H1 (cell line): ENCODE results near the gene MBD3. TPM values are rescaled to one million over a fixed set of nuclear protein-coding genes. Genes with fewer than 3 reads are reported as not detected.

ENCODE experiments used
- CTCF ChIA-PET: fragments of 300-600 bp; sonication (Branson Sonifier 250); formaldehyde crosslinking; loops from one replicate; lab custom pipeline; 2021; ENCODE audit not compliant: partially characterized antibody; lab: Charles Lee
- POLR2A ChIA-PET: fragments of 300-600 bp; sonication (Branson Sonifier 250); formaldehyde crosslinking; loops from one replicate; lab custom pipeline; 2021; ENCODE audit warnings: inconsistent platforms; ENCODE audit not compliant: partially characterized antibody; lab: Charles Lee
- DNase-seq, 2 experiments: peaks; one replicate each; pipeline versions ENCODE4 v3.0.0 to v3.0.0-alpha.2; 2010 to 2022; ENCODE audit warnings: low spot score in 2 of 2, low read depth in 1 of 2, mixed read lengths in 1 of 2
- FAIRE-seq: peaks from 2 replicates; lab custom pipeline; 2011; peaks lifted over from hg19 to GRCh38; lab: Jason Lieb, UNC
- H2AFZ ChIP-seq: 2 replicates; pipeline ENCODE4 v1.8.1; 2012; ENCODE audit warnings: low read length, inconsistent platforms
- H2AK5ac ChIP-seq: 2 replicates; pipeline ENCODE4 v1.6.1; 2013; ENCODE audit warnings: low read depth, low read length
- H2BK120ac ChIP-seq: replicated peaks from 2 replicates; pipeline ENCODE3; 2013; ENCODE audit warnings: low read depth, low read length, inconsistent platforms
- H2BK12ac ChIP-seq: 2 replicates; pipeline ENCODE4 v1.6.1; 2013; ENCODE audit warnings: low read depth, low read length
- H2BK15ac ChIP-seq: 2 replicates; pipeline ENCODE4 v1.6.1; 2013; ENCODE audit warnings: low read length
- H2BK20ac ChIP-seq: 2 replicates; pipeline ENCODE4 v1.6.1; 2013; ENCODE audit warnings: low read length
- H2BK5ac ChIP-seq: 2 replicates; pipeline ENCODE4 v1.6.1; 2013; ENCODE audit warnings: low read depth, low read length
- H3K14ac ChIP-seq: 2 replicates; pipeline ENCODE4 v1.6.1; 2013; ENCODE audit warnings: inconsistent platforms; ENCODE audit not compliant: insufficient read length
- H3K18ac ChIP-seq: 2 replicates; pipeline ENCODE4 v1.6.1; 2013; ENCODE audit warnings: low read length; ENCODE audit errors: extremely low read depth
- H3K23ac ChIP-seq: 2 replicates; pipeline ENCODE4 v1.6.1; 2013; ENCODE audit warnings: inconsistent platforms; ENCODE audit not compliant: insufficient read length
- H3K23me2 ChIP-seq: 2 replicates; pipeline ENCODE4 v1.6.1; 2013; ENCODE audit warnings: low read depth, low read length
- H3K27ac ChIP-seq: 2 replicates; pipeline ENCODE4 v1.6.1; 2011; ENCODE audit warnings: low read depth, low read length, inconsistent platforms
- H3K27me3 ChIP-seq, 4 experiments: replicated peaks in 1 of 4; 1 replicate in 1 of 4; 2 replicates in 3 of 4; pipeline versions ENCODE4 v1.6.1 to v1.8.1; 2011 to 2013; ENCODE audit warnings: low read length in 3 of 4, mild to moderate bottlenecking in 3 of 4, inconsistent platforms in 2 of 4, mixed read lengths in 2 of 4, moderate library complexity in 1 of 4; ENCODE audit not compliant: control insufficient read depth in 3 of 4, insufficient read depth in 3 of 4; ENCODE audit errors: extremely low read depth in 1 of 4
- H3K36me3 ChIP-seq, 4 experiments: 2 replicates each; pipeline versions ENCODE4 v1.6.1 to v1.8.1; 2011 to 2013; ENCODE audit warnings: mild to moderate bottlenecking in 4 of 4, low read length in 3 of 4, moderate library complexity in 2 of 4, control low read depth in 1 of 4, inconsistent platforms in 1 of 4; ENCODE audit not compliant: insufficient read depth in 4 of 4, control insufficient read depth in 2 of 4
- H3K4ac ChIP-seq: replicated peaks from 2 replicates; pipeline ENCODE3; 2013; ENCODE audit warnings: low read length, low read depth, mixed read lengths, inconsistent platforms; ENCODE audit not compliant: insufficient read length
- H3K4me1 ChIP-seq, 4 experiments: replicated peaks in 1 of 4; 1 replicate in 1 of 4; 2 replicates in 3 of 4; pipeline versions ENCODE4 v1.6.1 to v1.8.1; 2011 to 2013; ENCODE audit warnings: low read length in 3 of 4, inconsistent platforms in 2 of 4, mixed read lengths in 1 of 4; ENCODE audit not compliant: insufficient read depth in 4 of 4, control insufficient read depth in 3 of 4
- H3K4me2 ChIP-seq, 2 experiments: 2 replicates each; pipeline versions ENCODE4 v1.6.1 to v1.8.1; 2011 to 2013; ENCODE audit warnings: low read depth in 2 of 2, low read length in 2 of 2, control low read depth in 1 of 2, inconsistent platforms in 1 of 2, mild to moderate bottlenecking in 1 of 2; ENCODE audit not compliant: insufficient read depth in 1 of 2
- H3K4me3 ChIP-seq, 4 experiments: fragments of 200-600, 300-600 bp in 1 of 4; sonication (generic), shearing (Covaris generic), sonication (Bioruptor Twin) in 1 of 4; 2 replicates each; pipeline versions ENCODE4 v1.5.1 to v1.8.1; 2011 to 2016; ENCODE audit warnings: low read length in 4 of 4, low read depth in 3 of 4, control low read depth in 2 of 4, inconsistent platforms in 2 of 4, mild to moderate bottlenecking in 2 of 4, mixed read lengths in 1 of 4, moderate library complexity in 1 of 4; ENCODE audit not compliant: insufficient read depth in 2 of 4; ENCODE audit errors: extremely low read depth in 1 of 4
- H3K56ac ChIP-seq: replicated peaks from 2 replicates; pipeline ENCODE3; 2013; ENCODE audit warnings: low read depth, mild to moderate bottlenecking, mixed read lengths, low read length, inconsistent platforms; ENCODE audit not compliant: insufficient read length
- H3K79me1 ChIP-seq: 2 replicates; pipeline ENCODE4 v1.6.1; 2013; ENCODE audit warnings: low read depth, low read length, control low read depth
- H3K79me2 ChIP-seq, 2 experiments: 2 replicates each; pipeline versions ENCODE4 v1.6.1 to v1.8.1; 2012 to 2013; ENCODE audit warnings: low read length in 2 of 2, mild to moderate bottlenecking in 2 of 2, inconsistent platforms in 1 of 2; ENCODE audit not compliant: insufficient read depth in 2 of 2, control insufficient read depth in 1 of 2
- H3K9ac ChIP-seq, 4 experiments: replicated peaks in 1 of 4; 1 replicate in 1 of 4; 2 replicates in 3 of 4; pipeline versions ENCODE4 v1.6.1 to v1.8.1; 2011 to 2013; ENCODE audit warnings: low read depth in 3 of 4, low read length in 3 of 4, control low read depth in 2 of 4, mild to moderate bottlenecking in 2 of 4, moderate library complexity in 2 of 4, inconsistent platforms in 1 of 4; ENCODE audit errors: extremely low read depth in 1 of 4
- H3K9me3 ChIP-seq, 2 experiments: 2 replicates each; pipeline versions ENCODE4 v1.6.1 to v1.8.1; 2012 to 2013; ENCODE audit warnings: mild to moderate bottlenecking in 2 of 2, moderate library complexity in 2 of 2, control low read depth in 1 of 2, inconsistent platforms in 1 of 2, low read depth in 1 of 2, low read length in 1 of 2, mixed read lengths in 1 of 2; ENCODE audit not compliant: insufficient read depth in 2 of 2
- H4K20me1 ChIP-seq, 2 experiments: replicated peaks in 1 of 2; 2 replicates each; pipeline versions ENCODE3 to v1.8.1; 2011 to 2013; ENCODE audit warnings: inconsistent platforms in 2 of 2, low read length in 2 of 2, mild to moderate bottlenecking in 1 of 2; ENCODE audit not compliant: insufficient read depth in 2 of 2, control insufficient read depth in 1 of 2
- H4K5ac ChIP-seq: 2 replicates; pipeline ENCODE4 v1.6.1; 2013; ENCODE audit warnings: low read length, low read depth, mixed read lengths, inconsistent platforms; ENCODE audit not compliant: insufficient read length
- H4K8ac ChIP-seq: 2 replicates; pipeline ENCODE4 v1.8.0; 2013; ENCODE audit warnings: mild to moderate bottlenecking, moderate library complexity, low read length, inconsistent platforms; ENCODE audit not compliant: insufficient read depth; ENCODE audit errors: extremely low read depth
- H4K91ac ChIP-seq: replicated peaks from 2 replicates; pipeline ENCODE3; 2013; ENCODE audit warnings: low read length, mixed read lengths, inconsistent platforms; ENCODE audit not compliant: insufficient read length
- ASH2L ChIP-seq: fragments of 200-600, 300-600 bp; sonication (generic); IDR thresholded peaks from one replicate; pipeline ENCODE4 v1.7.1; 2017; ENCODE audit warnings: low read length
- CBX5 ChIP-seq: fragments of 300-800, 300-1000 bp; sonication (generic); IDR thresholded peaks from 2 replicates; pipeline ENCODE4 v1.7.1; 2016; ENCODE audit warnings: antibody characterized with exemption, low read length, low read depth
- CEBPB ChIP-seq: IDR thresholded peaks from 2 replicates; pipeline ENCODE4 v1.6.1; 2012; ENCODE audit warnings: low read depth, low read length
- CREB1 ChIP-seq: IDR thresholded peaks from 2 replicates; pipeline ENCODE4 v1.6.1; 2012; ENCODE audit warnings: inconsistent platforms
- CTBP2 ChIP-seq: IDR thresholded peaks from 2 replicates; pipeline ENCODE4 v1.7.0; 2011; ENCODE audit warnings: borderline replicate concordance, mild to moderate bottlenecking, moderate library complexity, mixed read lengths, low read length; ENCODE audit not compliant: insufficient read depth, insufficient read length
- RNF2 ChIP-seq: fragments of 200-900, 300-1000 bp; sonication (generic); IDR thresholded peaks from 2 replicates; pipeline ENCODE4 v1.7.1; 2016; ENCODE audit warnings: borderline replicate concordance, low read depth, mild to moderate bottlenecking, antibody characterized with exemption, low read length; ENCODE audit not compliant: poor library complexity, severe bottlenecking; ENCODE audit errors: missing control alignments
- SP1 ChIP-seq: IDR thresholded peaks from 2 replicates; pipeline ENCODE4 v1.6.1; 2011; ENCODE audit warnings: low read depth, low read length
- SRF ChIP-seq: IDR thresholded peaks from 2 replicates; pipeline ENCODE4 v1.6.1; 2011; ENCODE audit warnings: mild to moderate bottlenecking, low read depth, low read length, moderate library complexity
- SUZ12 ChIP-seq: fragments of 200-600 bp; sonication (generic); IDR thresholded peaks from 2 replicates; pipeline ENCODE4 v1.6.1; 2012; ENCODE audit warnings: mild to moderate bottlenecking, inconsistent platforms, low read length, moderate library complexity, mixed read lengths
- WGBS, 2 experiments: shearing (Covaris generic) in 1 of 2; methylation state at CpG; one replicate each; pipeline versions ENCODE4 v1.1.6 to v1.1.7; 2013 to 2015; ENCODE audit warnings: low lambda C conversion rate in 2 of 2, mixed read lengths in 2 of 2, inconsistent platforms in 1 of 2, low coverage in 1 of 2, missing lambda C conversion rate in 1 of 2; ENCODE audit not compliant: insufficient replicate concordance in 2 of 2, insufficient coverage in 1 of 2, insufficient read length in 1 of 2; ENCODE audit errors: extremely low coverage in 1 of 2, missing lambda C conversion rate in 1 of 2; 5-methylcytosine and 5-hydroxymethylcytosine counted together
- polyA plus RNA-seq, 7 experiments: library from polyadenylated mRNA; depleted of rRNA in 3 of 7; stranded (reverse) in 5 of 7; unstranded in 2 of 7; fragments of >200 nt in 5 of 7; fragments of 200-250 nt in 2 of 7; gene quantifications; 1 replicate in 5 of 7; 2 replicates in 1 of 7; 4 replicates in 1 of 7; pipeline versions ENCODE4 v1.2.1 to v1.2.3, GENCODE V29; 2011 to 2013; ENCODE audit warnings: missing spikeins in 2 of 7, mixed read lengths in 2 of 7
- total RNA-seq: library from RNA; stranded (reverse); fragmentation: NEBNext Ultra II Directional; extraction: Animal tissue kit (Norgen Biotek cat#: 25700); gene quantifications from 2 replicates; pipeline ENCODE4 v1.2.1, GENCODE V29; 2021

The MBD3 gene
- total and polyA plus RNA-seq, 2 of the 8 experiments (the other 6 are each of a cell fraction or from before 2014, with no cell fraction given): 88.2 to 110 TPM

GRCh38 chr19:1584500-1585242, 8.0 kb downstream of the MBD3 start:
- no peak overlapping the region for H2BK15ac ChIP-seq
- H3K79me1 ChIP-seq: peaks cover 24% of the 10 kb centered on the region
- peaks cover 7 to 44% (median 26%) of the 10 kb centered on the region in 4 experiments; a peak in 7 of 8 replicates for H3K36me3 ChIP-seq
- no peaks in the 10 kb centered on the region for H3K4me1 ChIP-seq
- no peak overlapping the region for H2BK120ac ChIP-seq
- no peaks in the 10 kb centered on the region; a peak in 1 of 7 replicates for H3K27me3 ChIP-seq
- POLR2A ChIA-PET: interaction anchor here (0.6 to 9.1 kb wide), 2 partner anchors 9 to 509 kb away, joined by 3 to 148 read pairs; no protein-coding TSS in a partner anchor
- TF ChIP-seq CBX5 (no peak), SRF (no peak), CEBPB (no peak), SP1 (no peak), RNF2 (no peak), ASH2L (no peak), CREB1 (no peak), CTBP2 (no peak), SUZ12 (no peak)
- no peak overlapping the region for H3K27ac ChIP-seq
- peak overlapping the region; percentile 89; the same call in 1 of the 2 replicates for H4K8ac ChIP-seq
- no peak overlapping the region for H2AFZ ChIP-seq
- H3K9ac ChIP-seq: peak overlapping the region in 1 of 4 experiments; percentile 48; a peak in 1 of 7 replicates
- FAIRE-seq (no peak), DNase-seq (peak in 1 of 2 experiments; percentile 90)
- H2BK12ac ChIP-seq: no peak overlapping the region
- 95% methylated on average over 46 of the region's 87 CpGs; no CpG with 5 or more reads in 1 of the 2 experiments for WGBS, 2 experiments
- no peak overlapping the region for H3K4ac ChIP-seq
- no peak overlapping the region; the same call in 1 of the 2 replicates for H2BK5ac ChIP-seq
- H3K4me2 ChIP-seq: peak overlapping the region in 1 of 2 experiments; percentile 65; a peak in 1 of 4 replicates
- H4K5ac ChIP-seq: no peak overlapping the region
- H2AK5ac ChIP-seq: no peak overlapping the region
- H3K9me3 ChIP-seq: no peaks in the 10 kb centered on the region
- H3K23ac ChIP-seq: no peak overlapping the region
- no peak overlapping the region for H3K56ac ChIP-seq
- H3K23me2 ChIP-seq: no peaks in the 10 kb centered on the region
- CTCF ChIA-PET: interaction anchor here (0.6 to 3.6 kb wide), 5 partner anchors 9 to 728 kb away, joined by 3 to 14 read pairs (median 3); no protein-coding TSS in a partner anchor
- no peak overlapping the region for H3K14ac ChIP-seq
- peak overlapping the region in 1 of 4 experiments; percentile 68; a peak in 1 of 8 replicates for H3K4me3 ChIP-seq
- H4K91ac ChIP-seq: no peak overlapping the region
- H3K18ac ChIP-seq: no peak overlapping the region
- peaks cover 0 to 16% of the 10 kb centered on the region in 2 experiments for H4K20me1 ChIP-seq
- H3K79me2 ChIP-seq: peaks cover 0 to 34% of the 10 kb centered on the region in 2 experiments; a peak in 2 of 4 replicates
- H2BK20ac ChIP-seq: no peak overlapping the region
